Endothelial cell of umbilical vein (primary cell): ENCODE measurements around the gene PTTG1IP. TPM values are rescaled to one million over a fixed set of nuclear protein-coding genes. Genes with fewer than 3 reads are reported as not detected.

Source experiments
- BruUV-seq: library from RNA; stranded (reverse); fragments of 400-500 nt; replicated peaks from 2 replicates; lab custom pipeline; 2021; lab: Mats Ljungman, UMichigan
- CTCF ChIA-PET: fragments of 300-600, 350-600 bp; sonication (Branson Sonifier 250); formaldehyde crosslinking; loops from one replicate; lab custom pipeline; 2021; ENCODE audit warnings: antibody characterized with exemption, inconsistent platforms; lab: Charles Lee
- POLR2A ChIA-PET: fragments of 300-600, 350-600 bp; sonication (Branson Sonifier 250); formaldehyde crosslinking; loops from one replicate; lab custom pipeline; 2021; ENCODE audit warnings: antibody characterized with exemption, inconsistent platforms; lab: Charles Lee
- DNase-seq: peaks from one replicate; pipeline ENCODE4 v3.0.0-alpha.2; 2011; ENCODE audit warnings: low read depth, low spot score
- FAIRE-seq: peaks from 2 replicates; lab custom pipeline; 2011; peaks lifted over from hg19 to GRCh38; lab: Jason Lieb, UNC
- H2AFZ ChIP-seq: 2 replicates; pipeline ENCODE4 v1.6.0; 2012; ENCODE audit warnings: low read depth, low read length, control low read depth, inconsistent platforms
- H3K27ac ChIP-seq: 2 replicates; pipeline ENCODE4 v1.5.1; 2011; ENCODE audit warnings: low read depth, mild to moderate bottlenecking, control low read depth, low read length, moderate library complexity; ENCODE audit not compliant: insufficient read depth
- H3K27me3 ChIP-seq, 2 experiments: 2 replicates each; pipeline versions ENCODE4 v1.6.0 to v1.6.1; 2011; ENCODE audit warnings: low read length in 2 of 2, mixed read lengths in 1 of 2; ENCODE audit not compliant: control insufficient read depth in 2 of 2, insufficient read depth in 2 of 2
- H3K36me3 ChIP-seq, 2 experiments: 2 replicates in 1 of 2; 3 replicates in 1 of 2; pipeline ENCODE4 v1.5.1; 2011; ENCODE audit warnings: low read length in 2 of 2, mild to moderate bottlenecking in 1 of 2, moderate library complexity in 1 of 2; ENCODE audit not compliant: control insufficient read depth in 2 of 2, insufficient read depth in 2 of 2; ENCODE audit errors: extremely low read depth in 1 of 2
- H3K4me1 ChIP-seq: 3 replicates; pipeline ENCODE4 v1.5.1; 2011; ENCODE audit warnings: mild to moderate bottlenecking, low read length; ENCODE audit not compliant: control insufficient read depth, insufficient read depth; ENCODE audit errors: extremely low read depth
- H3K4me2 ChIP-seq: 2 replicates; pipeline ENCODE4 v1.6.1; 2011; ENCODE audit warnings: low read length, control low read depth, mixed read lengths; ENCODE audit not compliant: insufficient read depth
- H3K4me3 ChIP-seq, 3 experiments: fragments of 200-600 bp in 1 of 3; sonication (generic), shearing (Covaris generic) in 1 of 3; replicated peaks in 1 of 3; 2 replicates each; pipeline ENCODE4 v1.5.1; 2011 to 2016; ENCODE audit warnings: control low read depth in 3 of 3, low read length in 3 of 3, mild to moderate bottlenecking in 2 of 3, inconsistent platforms in 1 of 3, low read depth in 1 of 3, moderate library complexity in 1 of 3; ENCODE audit not compliant: insufficient read depth in 1 of 3
- H3K79me2 ChIP-seq: 2 replicates; pipeline ENCODE4 v1.6.0; 2012; ENCODE audit warnings: low read length, inconsistent platforms; ENCODE audit not compliant: control insufficient read depth, insufficient read depth
- H3K9ac ChIP-seq: replicated peaks from 2 replicates; pipeline ENCODE3; 2011; ENCODE audit warnings: low read length, control low read depth; ENCODE audit not compliant: insufficient read depth; ENCODE audit errors: extremely low read depth
- H3K9me1 ChIP-seq: replicated peaks from 3 replicates; pipeline ENCODE4 v1.6.0; 2011; ENCODE audit warnings: mild to moderate bottlenecking, low read length; ENCODE audit not compliant: control insufficient read depth, insufficient read depth; ENCODE audit errors: extremely low read depth
- H3K9me3 ChIP-seq: replicated peaks from 2 replicates; pipeline ENCODE4 v1.5.1; 2012; ENCODE audit warnings: low read length, inconsistent platforms; ENCODE audit not compliant: control insufficient read depth, insufficient read depth
- H4K20me1 ChIP-seq: replicated peaks from 2 replicates; pipeline ENCODE3; 2011; ENCODE audit warnings: mild to moderate bottlenecking, low read length; ENCODE audit not compliant: control insufficient read depth, insufficient read depth; ENCODE audit errors: extremely low read depth
- EZH2 ChIP-seq: IDR thresholded peaks from 2 replicates; pipeline ENCODE4 v1.6.1; 2012; ENCODE audit warnings: borderline replicate concordance, low read depth, mild to moderate bottlenecking, moderate library complexity, low read length, inconsistent platforms; ENCODE audit not compliant: severe bottlenecking
- FOS ChIP-seq: IDR thresholded peaks from 2 replicates; pipeline ENCODE4 v1.6.1; 2011; ENCODE audit warnings: mild to moderate bottlenecking, low read length, moderate library complexity, borderline replicate concordance; ENCODE audit not compliant: insufficient read depth
- GATA2 ChIP-seq: IDR thresholded peaks from 2 replicates; pipeline ENCODE4 v1.7.0; 2011; ENCODE audit warnings: low read depth, mild to moderate bottlenecking, moderate library complexity, mixed read lengths, low read length; ENCODE audit not compliant: insufficient read length, insufficient read depth
- JUN ChIP-seq: IDR thresholded peaks from 2 replicates; pipeline ENCODE4 v1.6.1; 2011; ENCODE audit warnings: borderline replicate concordance, low read depth; ENCODE audit not compliant: insufficient read length, insufficient read depth
- MYC ChIP-seq: IDR thresholded peaks from one replicate; pipeline ENCODE4 v1.6.1; 2011; ENCODE audit warnings: mild to moderate bottlenecking, low read depth, low read length
- POLR2A ChIP-seq: IDR thresholded peaks from 2 replicates; pipeline ENCODE4 v1.6.1; 2012; ENCODE audit warnings: low read depth, mild to moderate bottlenecking, control low read depth, low read length
- POLR2AphosphoS5 ChIP-seq: IDR thresholded peaks from 2 replicates; pipeline ENCODE4 v1.6.1; 2012; ENCODE audit warnings: low read depth, mild to moderate bottlenecking, control low read depth, low read length, moderate library complexity; ENCODE audit not compliant: insufficient read depth
- dilution Hi-C: fragments of 300-500 bp; cut with MboI; formaldehyde crosslinking; loops from one replicate; pipeline ENCODE4 v1.15.0; 2019; ENCODE audit warnings: low sequenced_read_pairs; ENCODE audit not compliant: extremely low pct_ligation_motif_present
- intact Hi-C: fragments of 100-400 bp; cut with micrococcal nuclease; formaldehyde crosslinking; loops from one replicate; pipeline ENCODE4 v1.10.0; 2022
- polyA plus RNA-seq, 4 experiments: library from polyadenylated mRNA; depleted of rRNA in 3 of 4; stranded (reverse) in 3 of 4; unstranded in 1 of 4; fragments of >200 nt; gene quantifications; 2 replicates each; pipeline versions ENCODE4 v1.2.1 to v1.2.3, GENCODE V29; 2011 to 2012; ENCODE audit warnings: missing spikeins in 1 of 4
- total RNA-seq: library from RNA; stranded (reverse); gene quantifications from 2 replicates; pipeline ENCODE4 v1.2.3, GENCODE V29; 2021
- TF ChIP-seq, protein P1 (sequence below), 2 donors: IDR thresholded peaks; 1 replicate in 1 of 2; 2 replicates in 1 of 2; pipeline ENCODE4 v1.5.1; 2011; ENCODE audit warnings: low read length in 2 of 2, mild to moderate bottlenecking in 2 of 2, moderate library complexity in 2 of 2, control low read depth in 1 of 2, inconsistent platforms in 1 of 2, low read depth in 1 of 2; ENCODE audit not compliant: insufficient read depth in 1 of 2; ENCODE audit errors: extremely low read depth in 1 of 2
- TF ChIP-seq, protein P2 (sequence below): IDR thresholded peaks from 2 replicates; pipeline ENCODE4 v1.6.1; 2011; ENCODE audit not compliant: insufficient read depth, insufficient read length

Gene PTTG1IP
- total and polyA plus RNA-seq, 2 donors (not counting 3 experiments of a cell fraction or from before 2014, with no cell fraction given): 342 to 415 TPM

DNA sequence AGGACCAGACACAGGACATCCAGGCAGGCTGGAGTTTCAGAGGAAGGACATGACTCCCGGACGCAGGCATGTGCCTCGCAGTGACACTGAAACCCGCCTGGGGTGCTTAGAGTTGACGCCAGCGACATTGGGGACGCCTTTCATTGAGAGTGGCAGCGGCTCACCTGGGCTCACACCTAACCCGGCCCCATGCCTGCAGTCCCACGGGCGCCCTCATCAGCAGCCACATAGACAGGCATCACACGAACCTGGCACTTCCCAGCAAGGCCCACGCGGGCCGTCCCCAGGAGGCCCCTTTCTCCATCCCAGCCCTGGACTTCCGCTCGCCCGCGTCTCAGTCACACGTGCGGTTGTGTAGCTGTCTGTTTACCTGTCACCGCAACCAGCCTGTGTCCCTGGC is 30.2 kb upstream of the PTTG1IP start:
- H2AFZ ChIP-seq: no peak overlapping the region
- no peaks in the 10 kb centered on the region for H3K79me2 ChIP-seq
- no peak for FAIRE-seq
- intact Hi-C loops: no loop called here
- TF ChIP-seq FOS (no peak), JUN (no peak), POLR2AphosphoS5 (no peak), EZH2 (no peak), MYC (no peak), GATA2 (no peak), POLR2A (no peak)
- TF ChIP-seq, protein P1, sequence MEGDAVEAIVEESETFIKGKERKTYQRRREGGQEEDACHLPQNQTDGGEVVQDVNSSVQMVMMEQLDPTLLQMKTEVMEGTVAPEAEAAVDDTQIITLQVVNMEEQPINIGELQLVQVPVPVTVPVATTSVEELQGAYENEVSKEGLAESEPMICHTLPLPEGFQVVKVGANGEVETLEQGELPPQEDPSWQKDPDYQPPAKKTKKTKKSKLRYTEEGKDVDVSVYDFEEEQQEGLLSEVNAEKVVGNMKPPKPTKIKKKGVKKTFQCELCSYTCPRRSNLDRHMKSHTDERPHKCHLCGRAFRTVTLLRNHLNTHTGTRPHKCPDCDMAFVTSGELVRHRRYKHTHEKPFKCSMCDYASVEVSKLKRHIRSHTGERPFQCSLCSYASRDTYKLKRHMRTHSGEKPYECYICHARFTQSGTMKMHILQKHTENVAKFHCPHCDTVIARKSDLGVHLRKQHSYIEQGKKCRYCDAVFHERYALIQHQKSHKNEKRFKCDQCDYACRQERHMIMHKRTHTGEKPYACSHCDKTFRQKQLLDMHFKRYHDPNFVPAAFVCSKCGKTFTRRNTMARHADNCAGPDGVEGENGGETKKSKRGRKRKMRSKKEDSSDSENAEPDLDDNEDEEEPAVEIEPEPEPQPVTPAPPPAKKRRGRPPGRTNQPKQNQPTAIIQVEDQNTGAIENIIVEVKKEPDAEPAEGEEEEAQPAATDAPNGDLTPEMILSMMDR (IDR thresholded peaks at IDR 0.05; ENCODE audit: extremely low read depth in 1 of 2, insufficient read depth in 1 of 2, low read depth in 1 of 2, low read length in 2 of 2): no peak
- TF ChIP-seq, protein P2, sequence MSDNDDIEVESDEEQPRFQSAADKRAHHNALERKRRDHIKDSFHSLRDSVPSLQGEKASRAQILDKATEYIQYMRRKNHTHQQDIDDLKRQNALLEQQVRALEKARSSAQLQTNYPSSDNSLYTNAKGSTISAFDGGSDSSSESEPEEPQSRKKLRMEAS: no peak
- DNase-seq: no peak
- CTCF ChIA-PET: interaction anchor here (0.6 kb wide), 1 partner anchor 11 kb away, joined by 3 read pairs; no protein-coding TSS in a partner anchor
- H3K27ac ChIP-seq: no peak overlapping the region
- H3K4me1 ChIP-seq: peaks cover 2% of the 10 kb centered on the region
- no peaks in the 10 kb centered on the region for H3K9me1 ChIP-seq
- no peaks in the 10 kb centered on the region for H3K27me3 ChIP-seq
- no peaks in the 10 kb centered on the region for H3K9me3 ChIP-seq
- no peak overlapping the region for H3K9ac ChIP-seq
- no peak overlapping the region for H3K4me3 ChIP-seq
- H3K4me2 ChIP-seq: no peak overlapping the region
- H4K20me1 ChIP-seq: no peaks in the 10 kb centered on the region
- H3K36me3 ChIP-seq: no peaks in the 10 kb centered on the region
- dilution Hi-C loops: no loop called here
- BruUV-seq: no TSS peak
- POLR2A ChIA-PET: no interaction called here
